AML-193 (cell line): ENCODE data around the gene DEXI.
"Not testable (repeated sequence)": the region's sequence is repeated elsewhere in the genome, so short reads cannot be mapped to it uniquely, and the experiment has no call there.

Experiments
- DNase-seq, 2 experiments: peaks; one replicate each; lab custom pipeline; 2025; lab: John Stamatoyannopoulos, UW

DEXI gene

GRCh38 chr16:10941127-10941933 lies 938 bp downstream of the DEXI start:
- no peak for DNase-seq

- no peak for DNase-seq
Measured at GRCh38 chr16:10940501-10941079, 1.7 kb downstream of the DEXI start.

DNA sequence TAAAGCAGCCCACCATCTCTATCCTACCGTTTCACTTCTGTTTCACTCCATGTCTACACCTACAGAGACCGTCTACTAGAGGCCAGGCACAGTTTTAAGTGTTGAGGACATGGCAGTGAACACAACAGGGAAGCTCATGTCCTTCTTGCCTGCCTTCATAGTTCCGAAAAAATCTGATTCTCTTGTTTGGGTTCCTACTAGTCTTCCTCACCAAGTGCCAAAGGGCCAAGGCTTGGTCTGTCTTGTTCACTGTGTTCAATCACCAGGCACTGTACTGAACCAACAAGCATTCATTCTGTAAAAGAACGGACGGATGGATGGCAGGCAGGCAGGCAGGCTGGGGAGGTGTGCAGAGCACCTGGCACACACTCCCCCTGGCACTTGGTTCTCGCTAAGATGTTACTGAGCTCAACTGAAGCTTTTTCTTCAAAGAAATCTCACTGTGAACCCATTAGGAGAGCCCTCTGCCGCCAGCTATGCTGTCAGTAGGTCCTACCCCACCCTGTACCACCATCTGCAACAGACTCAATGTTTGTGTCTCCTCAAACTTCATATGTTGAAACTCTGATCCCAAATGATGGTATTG lies 2.5 kb downstream of the DEXI start:
- DNase-seq = no peak

- no peak for DNase-seq
Measured at GRCh38 chr16:10938796-10939648, 3.2 kb downstream of the DEXI start.

DNA sequence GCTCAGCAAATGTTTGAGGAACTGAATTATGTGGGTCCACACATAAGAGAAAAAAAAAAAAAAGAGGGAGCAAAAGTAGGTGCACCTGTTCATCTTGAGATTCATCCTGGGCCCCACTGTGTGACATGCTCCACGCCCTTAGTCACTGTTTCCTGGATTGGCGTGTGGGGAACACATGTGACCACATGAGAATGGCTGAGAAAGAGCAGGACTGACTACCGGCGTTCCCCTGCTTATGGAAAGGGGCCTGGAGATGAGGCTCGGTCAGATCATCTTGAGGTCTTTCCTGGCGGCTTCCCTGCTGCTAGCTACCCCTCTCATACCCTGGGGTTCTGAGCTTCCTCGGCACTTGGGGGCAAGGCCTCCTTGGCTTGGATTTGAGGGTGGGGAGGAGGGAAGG lies 3.9 kb downstream of the DEXI start:
- DNase-seq = no peak

DNA sequence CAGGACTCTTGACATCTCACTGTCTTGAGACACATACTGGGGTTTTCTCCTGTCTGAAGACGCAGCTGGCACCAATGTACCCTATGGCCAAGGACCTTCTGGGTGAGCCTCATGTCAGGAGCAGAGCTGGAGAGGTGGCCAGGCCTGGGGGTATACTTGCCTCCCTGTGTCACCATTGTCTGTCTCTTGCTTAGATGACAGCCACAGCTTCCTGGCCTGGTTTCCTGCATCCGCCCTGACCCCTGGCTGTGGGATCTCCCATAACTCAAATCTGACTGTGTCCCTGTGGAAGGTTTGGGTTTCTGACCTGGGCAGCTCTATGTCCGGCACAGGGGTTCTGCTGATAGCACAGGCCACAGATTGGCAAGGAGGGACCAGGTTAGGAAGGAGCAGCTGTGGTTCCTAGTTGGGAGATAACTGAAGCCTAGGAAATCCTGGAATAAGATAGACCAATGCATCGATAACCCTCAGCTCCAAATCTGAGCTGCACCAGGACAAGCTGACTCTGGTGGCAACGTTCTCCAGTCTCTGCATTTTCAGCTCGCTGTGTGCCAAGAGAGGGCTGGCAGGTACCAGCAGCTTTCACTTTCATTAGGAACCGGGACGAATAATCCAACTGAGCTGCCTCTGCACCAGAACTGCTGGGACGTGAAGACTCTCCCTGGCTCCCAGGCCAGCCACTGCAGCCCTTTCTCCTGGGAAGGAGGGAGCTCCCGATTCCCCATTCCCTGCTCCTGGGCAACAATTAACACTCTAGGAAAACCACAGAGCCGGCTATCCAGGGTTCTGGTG lies 5.0 kb downstream of the DEXI start:
- DNase-seq = no peak

- no peak for DNase-seq
Measured at GRCh38 chr16:10936272-10936984, 5.8 kb downstream of the DEXI start.

- no peak for DNase-seq
Measured at GRCh38 chr16:10935226-10935915, 6.9 kb downstream of the DEXI start.

- no peak for DNase-seq
Measured at GRCh38 chr16:10934325-10935107, 7.8 kb downstream of the DEXI start.

DNA sequence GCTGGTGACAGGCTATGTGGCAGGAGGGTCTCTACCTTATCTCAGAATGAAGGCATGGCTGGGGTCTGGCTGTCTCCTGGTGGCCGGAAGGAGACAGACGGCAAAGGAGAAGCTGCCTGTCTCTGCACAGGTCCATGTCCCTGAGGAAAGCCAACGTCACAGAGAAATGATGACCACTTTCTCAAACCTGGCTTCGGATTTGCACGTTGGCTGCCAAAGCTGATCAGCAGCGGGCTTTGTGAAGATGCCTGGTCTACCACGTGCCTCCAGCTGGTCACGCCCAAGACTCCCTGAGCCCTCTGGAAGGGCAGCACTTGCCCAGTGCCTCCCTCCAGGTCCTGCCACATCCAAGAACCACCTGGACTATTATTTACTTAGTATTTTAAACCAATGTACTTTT lies 8.4 kb downstream of the DEXI start:
- no peak for DNase-seq

- DNase-seq = no peak
Measured at GRCh38 chr16:10932959-10933710, 9.1 kb downstream of the DEXI start.

DNA sequence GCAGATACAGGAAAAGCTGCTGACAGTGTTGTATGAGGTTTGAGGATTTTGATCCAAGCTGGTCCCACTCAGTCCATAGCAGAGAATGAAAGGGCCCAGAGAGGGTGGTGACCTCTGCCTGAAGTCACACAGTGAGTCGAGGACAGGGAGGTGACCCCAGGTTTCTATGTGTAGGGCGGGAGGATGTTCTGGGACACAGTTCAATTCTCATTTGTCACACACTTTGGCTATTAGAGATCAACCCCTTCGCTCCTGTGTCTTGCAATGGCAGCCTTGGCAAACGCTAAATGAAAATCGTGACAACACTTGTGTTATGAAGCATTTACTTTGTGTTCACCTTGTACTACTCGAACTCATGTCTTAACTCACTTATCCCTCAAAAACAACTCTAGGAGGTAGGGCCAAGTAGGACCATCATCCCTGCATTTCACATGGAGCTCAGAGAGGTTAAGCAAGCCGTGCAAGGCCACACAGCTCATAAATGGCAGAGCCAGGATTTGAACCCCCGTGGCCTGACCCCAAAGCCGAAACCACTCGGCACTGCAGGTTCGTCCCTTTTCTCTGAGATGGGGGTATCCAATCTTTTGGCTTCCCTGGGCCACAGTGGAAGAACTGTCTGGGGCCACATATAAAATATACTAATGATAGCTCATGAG lies 10.2 kb downstream of the DEXI start:
- no peak for DNase-seq

DNA sequence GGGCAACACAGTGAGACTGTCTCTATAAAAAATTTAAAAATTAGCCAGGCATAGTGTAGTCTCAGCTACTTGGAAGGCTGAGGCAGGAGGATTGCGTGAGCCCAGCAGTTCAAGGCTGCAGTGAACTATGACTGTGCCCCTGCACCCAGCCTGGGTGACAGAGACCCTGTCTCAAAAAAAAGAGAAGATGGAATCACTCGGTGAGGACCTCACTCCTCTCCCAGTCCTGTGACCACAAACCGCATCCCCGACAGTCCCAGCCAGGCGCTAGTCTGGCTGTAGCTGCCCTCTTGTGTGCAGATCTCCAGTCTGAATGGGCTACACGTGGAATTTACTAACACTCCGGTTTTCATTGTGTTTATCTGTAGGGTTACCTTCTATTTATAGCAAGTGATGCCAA lies 11.1 kb downstream of the DEXI start:
- DNase-seq = no peak

DNA sequence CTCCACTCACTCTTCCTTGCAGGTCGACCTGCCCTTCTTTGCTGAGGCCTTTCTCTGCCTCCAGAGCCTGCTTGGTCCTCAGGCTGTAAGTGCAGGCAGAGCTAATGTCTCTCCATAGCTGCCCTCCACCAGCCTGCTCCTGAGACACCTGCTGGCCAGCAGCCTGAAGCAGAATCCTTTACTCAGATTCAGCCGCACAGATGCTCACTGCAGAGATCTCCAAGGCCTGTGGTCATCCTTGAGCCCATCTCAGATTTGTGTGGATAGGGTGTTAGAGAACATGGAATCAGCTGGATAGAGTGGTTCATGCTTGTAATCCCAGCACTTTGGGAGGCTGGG lies 11.5 kb downstream of the DEXI start:
- no peak for DNase-seq

GRCh38 chr16:10929853-10930754 lies 12.2 kb downstream of the DEXI start:
- DNase-seq = no peak

DNA sequence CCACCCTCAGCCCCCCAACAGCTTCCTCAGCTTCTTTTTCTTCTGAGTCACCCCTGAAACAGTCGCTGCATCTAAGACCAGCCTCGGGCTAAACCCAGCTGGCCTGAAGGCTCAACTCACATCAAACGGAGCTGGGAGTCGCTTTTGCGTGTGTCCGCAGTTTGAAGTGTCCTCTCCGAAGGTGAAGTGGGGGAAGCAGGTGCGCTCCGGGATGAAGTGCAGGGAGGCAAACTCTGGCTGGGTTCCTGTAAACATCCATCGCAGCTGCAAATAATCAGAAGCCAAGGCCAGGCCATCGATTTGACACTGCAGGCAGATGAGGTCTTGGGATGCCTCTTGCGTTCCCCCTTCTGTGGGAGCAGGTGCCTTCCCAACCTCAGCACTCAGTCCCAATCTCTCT lies 13.2 kb downstream of the DEXI start:
- not testable (repeated sequence) for DNase-seq

GRCh38 chr16:10927497-10928112 lies 14.7 kb downstream of the DEXI start:
- no peak for DNase-seq
